ENCODE measurements around the gene AKT3.

DNA sequence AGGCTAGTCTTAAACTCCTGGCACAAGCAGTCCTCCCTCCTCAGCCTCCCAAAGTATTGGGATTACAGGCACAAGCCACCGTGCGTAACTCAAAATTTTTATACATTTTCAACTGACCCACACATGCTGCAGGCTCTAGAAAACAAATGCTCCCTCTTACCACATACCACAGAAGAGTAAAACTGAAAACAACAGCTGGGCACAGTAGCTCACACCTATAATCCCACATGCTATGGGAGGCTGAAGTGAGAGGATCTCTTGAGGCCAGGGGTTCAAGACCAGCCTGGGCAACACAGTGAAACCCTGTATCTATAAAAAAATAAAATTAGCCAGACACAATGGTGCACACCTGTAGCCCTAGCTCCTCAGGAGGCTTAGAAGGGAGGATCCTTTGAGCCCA lies 56.7 kb downstream of the AKT3 start:
- TF ChIP-seq POLR2AphosphoS5 (IDR thresholded peaks at IDR 0.05; ENCODE audit: low read depth, low read length): no peak
- no peak for TF ChIP-seq TEAD4 (IDR thresholded peaks at IDR 0.05; ENCODE audit: low read depth, low read length)
- no peak for TF ChIP-seq HDAC2 (IDR thresholded peaks at IDR 0.05; ENCODE audit: borderline replicate concordance in 1 of 2, low read depth in 2 of 2, low read length in 2 of 2)
- TF ChIP-seq KDM5A (IDR thresholded peaks at IDR 0.05; ENCODE audit: low read length): no peak
- no peak for TF ChIP-seq JUN (IDR thresholded peaks at IDR 0.05; ENCODE audit: low read depth, low read length)
- TF ChIP-seq BRCA1 (IDR thresholded peaks at IDR 0.05; ENCODE audit: low read depth, low read length): no peak
- TF ChIP-seq, protein P1, sequence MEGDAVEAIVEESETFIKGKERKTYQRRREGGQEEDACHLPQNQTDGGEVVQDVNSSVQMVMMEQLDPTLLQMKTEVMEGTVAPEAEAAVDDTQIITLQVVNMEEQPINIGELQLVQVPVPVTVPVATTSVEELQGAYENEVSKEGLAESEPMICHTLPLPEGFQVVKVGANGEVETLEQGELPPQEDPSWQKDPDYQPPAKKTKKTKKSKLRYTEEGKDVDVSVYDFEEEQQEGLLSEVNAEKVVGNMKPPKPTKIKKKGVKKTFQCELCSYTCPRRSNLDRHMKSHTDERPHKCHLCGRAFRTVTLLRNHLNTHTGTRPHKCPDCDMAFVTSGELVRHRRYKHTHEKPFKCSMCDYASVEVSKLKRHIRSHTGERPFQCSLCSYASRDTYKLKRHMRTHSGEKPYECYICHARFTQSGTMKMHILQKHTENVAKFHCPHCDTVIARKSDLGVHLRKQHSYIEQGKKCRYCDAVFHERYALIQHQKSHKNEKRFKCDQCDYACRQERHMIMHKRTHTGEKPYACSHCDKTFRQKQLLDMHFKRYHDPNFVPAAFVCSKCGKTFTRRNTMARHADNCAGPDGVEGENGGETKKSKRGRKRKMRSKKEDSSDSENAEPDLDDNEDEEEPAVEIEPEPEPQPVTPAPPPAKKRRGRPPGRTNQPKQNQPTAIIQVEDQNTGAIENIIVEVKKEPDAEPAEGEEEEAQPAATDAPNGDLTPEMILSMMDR (IDR thresholded peaks at IDR 0.05; ENCODE audit: control extremely low read depth in 1 of 3, insufficient read depth in 1 of 3, low read depth in 1 of 3, low read length in 3 of 3): no peak
- no peak for TF ChIP-seq RNF2 (IDR thresholded peaks at IDR 0.05; ENCODE audit: borderline replicate concordance, low read depth, low read length, missing control alignments, poor library complexity, severe bottlenecking)
- no peak for TF ChIP-seq CHD2 (IDR thresholded peaks at IDR 0.05; ENCODE audit: low read length)
- TF ChIP-seq EP300 (IDR thresholded peaks at IDR 0.05; ENCODE audit: borderline replicate concordance in 1 of 2, low read depth in 2 of 2, low read length in 2 of 2): no peak

All from H1 (cell line).